ENCODE data around the gene CRIM1. TPM values are rescaled to one million over a fixed set of nuclear protein-coding genes. Genes with fewer than 3 reads are reported as not detected.

Gene CRIM1
- total and polyA plus RNA-seq, 2 of the 8 experiments (the other 6 are each of a cell fraction or from before 2014, with no cell fraction given): 9.4 to 28.4 TPM

- H3K4ac ChIP-seq (replicated peaks; ENCODE audit: insufficient read length, low read depth, low read length): no peak overlapping the region
- H3K9ac ChIP-seq (replicated peaks in 1 of 4; ENCODE audit: extremely low read depth in 1 of 4, low read depth in 3 of 4, low read length in 3 of 4): no peak overlapping the region
- peaks cover 4 to 25% (median 18%) of the 10 kb centered on the region in 4 experiments; a peak in 6 of 7 replicates for H3K4me1 ChIP-seq (replicated peaks in 1 of 4; ENCODE audit: control insufficient read depth in 3 of 4, insufficient read depth in 4 of 4, low read length in 3 of 4)
- H2AK5ac ChIP-seq (ENCODE audit: low read depth, low read length): no peak overlapping the region
- no peaks in the 10 kb centered on the region for H3K27me3 ChIP-seq (replicated peaks in 1 of 4; ENCODE audit: control insufficient read depth in 3 of 4, extremely low read depth in 1 of 4, insufficient read depth in 3 of 4, low read length in 3 of 4)
- no peak overlapping the region for H4K91ac ChIP-seq (replicated peaks; ENCODE audit: insufficient read length, low read length)
- H3K56ac ChIP-seq (replicated peaks; ENCODE audit: insufficient read length, low read depth, low read length): no peak overlapping the region
- 98% methylated on average over 4 of the region's 4 CpGs; no CpG with 5 or more reads in 1 of the 2 experiments for WGBS, 2 experiments (ENCODE audit: extremely low coverage in 1 of 2, insufficient coverage in 1 of 2, insufficient read length in 1 of 2, insufficient replicate concordance in 2 of 2, low coverage in 1 of 2, low lambda C conversion rate in 2 of 2, missing lambda C conversion rate in 1 of 2)
- H3K27ac ChIP-seq (ENCODE audit: low read depth, low read length): no peak overlapping the region
- CTCF ChIA-PET (ENCODE audit: partially characterized antibody): no interaction called here
- H3K9me3 ChIP-seq (ENCODE audit: insufficient read depth in 2 of 2, low read depth in 1 of 2, low read length in 1 of 2): no peaks in the 10 kb centered on the region
- no peak overlapping the region for H3K23ac ChIP-seq (ENCODE audit: insufficient read length)
- no peak overlapping the region for H3K4me3 ChIP-seq (ENCODE audit: extremely low read depth in 1 of 4, insufficient read depth in 2 of 4, low read depth in 3 of 4, low read length in 4 of 4)
- H3K79me1 ChIP-seq (ENCODE audit: low read depth, low read length): no peaks in the 10 kb centered on the region; the same call in 1 of the 2 replicates
- DNase-seq (ENCODE audit: low read depth in 1 of 2, low spot score in 2 of 2): no peak
- no peak overlapping the region for H3K18ac ChIP-seq (ENCODE audit: extremely low read depth, low read length)
- no peak overlapping the region for H3K14ac ChIP-seq (ENCODE audit: insufficient read length)
- no peak overlapping the region for H3K4me2 ChIP-seq (ENCODE audit: insufficient read depth in 1 of 2, low read depth in 2 of 2, low read length in 2 of 2)
- peaks cover 6 to 23% (median 14%) of the 10 kb centered on the region in 4 experiments; a peak in 6 of 8 replicates for H3K36me3 ChIP-seq (ENCODE audit: control insufficient read depth in 2 of 4, insufficient read depth in 4 of 4, low read length in 3 of 4)
- no peak overlapping the region for H2BK20ac ChIP-seq (ENCODE audit: low read length)
- H2AFZ ChIP-seq (ENCODE audit: low read length): no peak overlapping the region
- no peak overlapping the region for H2BK120ac ChIP-seq (replicated peaks; ENCODE audit: low read depth, low read length)
- H2BK15ac ChIP-seq (ENCODE audit: low read length): no peak overlapping the region
- H3K79me2 ChIP-seq (ENCODE audit: control insufficient read depth in 1 of 2, insufficient read depth in 2 of 2, low read length in 2 of 2): peaks cover 0 to 22% of the 10 kb centered on the region in 2 experiments; a peak in 2 of 4 replicates
- no peaks in the 10 kb centered on the region for H3K23me2 ChIP-seq (ENCODE audit: low read depth, low read length)
- H2BK12ac ChIP-seq (ENCODE audit: low read depth, low read length): no peak overlapping the region
- POLR2A ChIA-PET (ENCODE audit: partially characterized antibody): no interaction called here
- H4K5ac ChIP-seq (ENCODE audit: insufficient read length, low read depth, low read length): no peak overlapping the region
- no peaks in the 10 kb centered on the region for H4K20me1 ChIP-seq (replicated peaks in 1 of 2; ENCODE audit: control insufficient read depth in 1 of 2, insufficient read depth in 2 of 2, low read length in 2 of 2)
- no peak for FAIRE-seq
- H2BK5ac ChIP-seq (ENCODE audit: low read depth, low read length): no peak overlapping the region; the same call in 1 of the 2 replicates
- H4K8ac ChIP-seq (ENCODE audit: extremely low read depth, insufficient read depth, low read length): no peak overlapping the region
- TF ChIP-seq FOSL1 (IDR thresholded peaks at IDR 0.05; ENCODE audit: insufficient read depth, low read depth, low read length): no peak
- no peak for TF ChIP-seq PHF8 (conservative IDR thresholded peaks at IDR 0.05; ENCODE audit: low read depth, low read length)
- TF ChIP-seq SIN3A (conservative IDR thresholded peaks at IDR 0.05 in 1 of 2, IDR thresholded peaks at IDR 0.05 in 1 of 2; ENCODE audit: low read depth in 1 of 2, low read length in 2 of 2): no peak
- no peak for TF ChIP-seq HDAC2 (IDR thresholded peaks at IDR 0.05; ENCODE audit: borderline replicate concordance in 1 of 2, low read depth in 2 of 2, low read length in 2 of 2)
- TF ChIP-seq SP4 (IDR thresholded peaks at IDR 0.05; ENCODE audit: low read length): no peak
- TF ChIP-seq CREB1 (IDR thresholded peaks at IDR 0.05): no peak
- TF ChIP-seq ATF2 (IDR thresholded peaks at IDR 0.05; ENCODE audit: low read length): no peak
- TF ChIP-seq RBBP5 (IDR thresholded peaks at IDR 0.05; ENCODE audit: borderline replicate concordance, low read depth, low read length): no peak
- TF ChIP-seq ATF3 (IDR thresholded peaks at IDR 0.05; ENCODE audit: insufficient read depth, low read depth, low read length): no peak
- TF ChIP-seq KDM4A (IDR thresholded peaks at IDR 0.05; ENCODE audit: low read depth, low read length, severe bottlenecking): no peak
- no peak for TF ChIP-seq SIX5 (IDR thresholded peaks at IDR 0.05; ENCODE audit: low read depth, low read length)
Measured at GRCh38 chr2:36466135-36466534, 110.6 kb downstream of the CRIM1 start.
